Suprapubic skin (tissue), 4 donors: ENCODE results near the gene BCKDK. TPM values are rescaled to one million over a fixed set of nuclear protein-coding genes. Genes with fewer than 3 reads are reported as not detected.

ENCODE experiments used
- DNase-seq, 2 donors: peaks; one replicate each; pipeline ENCODE4 v3.0.0-alpha.2; 2019; ENCODE audit warnings: low spot score in 2 of 2
- H3K27ac ChIP-seq: fragments of 200-600 bp; sonication (generic); one replicate; pipeline ENCODE4 v1.5.1; 2019
- H3K27me3 ChIP-seq: fragments of 200-600 bp; sonication (generic); one replicate; pipeline ENCODE4 v1.5.1; 2019
- H3K36me3 ChIP-seq: fragments of 200-600 bp; sonication (generic); one replicate; pipeline ENCODE4 v1.5.1; 2019
- H3K4me1 ChIP-seq: fragments of 200-600 bp; sonication (generic); one replicate; pipeline ENCODE4 v1.5.1; 2019
- H3K4me3 ChIP-seq: fragments of 200-600 bp; sonication (generic); one replicate; pipeline ENCODE4 v1.5.1; 2019; ENCODE audit warnings: mild to moderate bottlenecking
- H3K9me3 ChIP-seq: fragments of 200-600 bp; sonication (generic); one replicate; pipeline ENCODE4 v1.5.1; 2019
- EP300 ChIP-seq: sonication (generic); formaldehyde crosslinking; IDR thresholded peaks from one replicate; pipeline ENCODE4 v1.6.1; 2017; ENCODE audit warnings: antibody characterized with exemption
- POLR2A ChIP-seq, 2 donors: fragments of 450-650 bp; IDR thresholded peaks; one replicate each; pipeline ENCODE4 v1.6.1; 2017; ENCODE audit warnings: antibody characterized with exemption in 2 of 2, mild to moderate bottlenecking in 2 of 2, moderate library complexity in 2 of 2
- POLR2AphosphoS5 ChIP-seq, 3 donors: sonication (generic); formaldehyde crosslinking; IDR thresholded peaks; one replicate each; pipeline ENCODE4 v1.6.1; 2017; ENCODE audit warnings: antibody characterized with exemption in 3 of 3
- WGBS: methylation state at CpG from one replicate; pipeline ENCODE4 v1.1.5; 2018; 5-methylcytosine and 5-hydroxymethylcytosine counted together
- total RNA-seq, 4 donors: library from RNA; depleted of rRNA; stranded (reverse); fragments of >200 nt; gene quantifications; one replicate each; pipeline ENCODE4 v1.1.0, GENCODE V29; 2016
- TF ChIP-seq, protein P1 (sequence below), 2 donors: fragments of 200-600 bp in 1 of 2; fragments of 450-650 bp in 1 of 2; sonication (generic) in 1 of 2; IDR thresholded peaks; one replicate each; pipeline ENCODE4 v1.5.1; 2016 to 2019; ENCODE audit warnings: antibody characterized with exemption in 2 of 2, mild to moderate bottlenecking in 1 of 2, moderate library complexity in 1 of 2

Gene BCKDK
- total RNA-seq, 4 donors from 2014 or later: 51.0 to 63.2 (median 58.2) TPM

GRCh38 chr16:31077592-31078396 lies 30.4 kb upstream of the BCKDK start:
- 97% methylated on average over 15 of the region's 30 CpGs for WGBS
- Histone ChIP-seq H3K9me3 (no peaks in the 10 kb centered on the region), H3K36me3 (peaks cover 61% of the 10 kb centered on the region), H3K4me1 (peaks cover 36% of the 10 kb centered on the region), H3K4me3 (no peak overlapping the region), H3K27me3 (no peaks in the 10 kb centered on the region), H3K27ac (no peak overlapping the region)
- TF ChIP-seq, protein P1, sequence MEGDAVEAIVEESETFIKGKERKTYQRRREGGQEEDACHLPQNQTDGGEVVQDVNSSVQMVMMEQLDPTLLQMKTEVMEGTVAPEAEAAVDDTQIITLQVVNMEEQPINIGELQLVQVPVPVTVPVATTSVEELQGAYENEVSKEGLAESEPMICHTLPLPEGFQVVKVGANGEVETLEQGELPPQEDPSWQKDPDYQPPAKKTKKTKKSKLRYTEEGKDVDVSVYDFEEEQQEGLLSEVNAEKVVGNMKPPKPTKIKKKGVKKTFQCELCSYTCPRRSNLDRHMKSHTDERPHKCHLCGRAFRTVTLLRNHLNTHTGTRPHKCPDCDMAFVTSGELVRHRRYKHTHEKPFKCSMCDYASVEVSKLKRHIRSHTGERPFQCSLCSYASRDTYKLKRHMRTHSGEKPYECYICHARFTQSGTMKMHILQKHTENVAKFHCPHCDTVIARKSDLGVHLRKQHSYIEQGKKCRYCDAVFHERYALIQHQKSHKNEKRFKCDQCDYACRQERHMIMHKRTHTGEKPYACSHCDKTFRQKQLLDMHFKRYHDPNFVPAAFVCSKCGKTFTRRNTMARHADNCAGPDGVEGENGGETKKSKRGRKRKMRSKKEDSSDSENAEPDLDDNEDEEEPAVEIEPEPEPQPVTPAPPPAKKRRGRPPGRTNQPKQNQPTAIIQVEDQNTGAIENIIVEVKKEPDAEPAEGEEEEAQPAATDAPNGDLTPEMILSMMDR (IDR thresholded peaks at IDR 0.05): no peak
- TF ChIP-seq POLR2AphosphoS5 (IDR thresholded peaks at IDR 0.05) (no peak), POLR2A (IDR thresholded peaks at IDR 0.05) (no peak), EP300 (no peak)
- no peak for DNase-seq

- no peak overlapping the region for H3K4me3 ChIP-seq
- H3K9me3 ChIP-seq: no peaks in the 10 kb centered on the region
- H3K27me3 ChIP-seq: no peaks in the 10 kb centered on the region
- 94% methylated on average over 8 of the region's 15 CpGs for WGBS
- no peak overlapping the region for H3K27ac ChIP-seq
- H3K36me3 ChIP-seq: peaks cover 68% of the 10 kb centered on the region
- H3K4me1 ChIP-seq: peaks cover 39% of the 10 kb centered on the region
- TF ChIP-seq, protein P1 (IDR thresholded peaks at IDR 0.05): no peak
- TF ChIP-seq EP300 (no peak), POLR2AphosphoS5 (IDR thresholded peaks at IDR 0.05) (no peak), POLR2A (IDR thresholded peaks at IDR 0.05) (no peak)
- no peak for DNase-seq
These were observed 29.4 kb upstream of the BCKDK start for GRCh38 chr16:31078597-31079341.

GRCh38 chr16:31079342-31079944 lies 28.7 kb upstream of the BCKDK start:
- H3K27ac ChIP-seq: no peak overlapping the region
- no peak overlapping the region for H3K4me3 ChIP-seq
- no peaks in the 10 kb centered on the region for H3K9me3 ChIP-seq
- peaks cover 39% of the 10 kb centered on the region for H3K4me1 ChIP-seq
- no peak for DNase-seq
- 75% methylated on average over 7 of the region's 13 CpGs for WGBS
- H3K36me3 ChIP-seq: peaks cover 75% of the 10 kb centered on the region
- no peaks in the 10 kb centered on the region for H3K27me3 ChIP-seq
- TF ChIP-seq POLR2AphosphoS5 (IDR thresholded peaks at IDR 0.05) (no peak), EP300 (no peak), POLR2A (IDR thresholded peaks at IDR 0.05) (no peak)
- TF ChIP-seq, protein P1 (IDR thresholded peaks at IDR 0.05): no peak

DNA sequence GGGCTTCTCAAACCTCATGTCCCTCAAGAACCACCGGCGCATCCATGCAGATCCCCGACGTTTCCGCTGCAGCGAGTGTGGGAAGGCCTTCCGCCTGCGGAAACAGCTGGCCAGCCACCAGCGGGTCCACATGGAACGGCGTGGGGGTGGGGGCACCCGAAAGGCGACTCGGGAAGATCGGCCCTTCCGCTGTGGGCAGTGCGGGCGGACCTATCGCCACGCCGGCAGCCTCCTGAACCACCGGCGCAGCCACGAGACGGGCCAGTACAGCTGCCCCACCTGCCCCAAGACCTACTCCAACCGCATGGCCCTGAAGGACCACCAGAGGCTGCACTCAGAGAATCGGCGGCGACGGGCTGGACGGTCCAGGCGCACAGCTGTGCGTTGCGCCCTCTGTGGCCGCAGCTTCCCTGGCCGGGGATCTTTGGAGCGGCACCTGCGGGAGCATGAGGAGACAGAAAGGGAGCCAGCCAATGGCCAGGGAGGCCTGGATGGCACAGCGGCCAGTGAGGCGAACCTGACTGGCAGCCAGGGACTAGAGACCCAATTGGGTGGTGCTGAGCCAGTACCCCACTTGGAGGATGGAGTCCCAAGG lies 28.1 kb upstream of the BCKDK start:
- TF ChIP-seq POLR2A (IDR thresholded peaks at IDR 0.05): no peak
- no peak for TF ChIP-seq POLR2AphosphoS5 (IDR thresholded peaks at IDR 0.05)
- TF ChIP-seq, protein P1 (IDR thresholded peaks at IDR 0.05): no peak
- TF ChIP-seq EP300: no peak
- Histone ChIP-seq H3K9me3 (no peaks in the 10 kb centered on the region), H3K4me1 (peaks cover 34% of the 10 kb centered on the region), H3K4me3 (no peak overlapping the region), H3K36me3 (peaks cover 82% of the 10 kb centered on the region), H3K27ac (no peak overlapping the region), H3K27me3 (no peaks in the 10 kb centered on the region)
- 91% methylated on average over 25 of the region's 40 CpGs for WGBS
- no peak for DNase-seq
